Ascending aorta (tissue), 2 donors: ENCODE measurements around the gene NAV2. TPM values are rescaled to one million over a fixed set of nuclear protein-coding genes. Genes with fewer than 3 reads are reported as not detected.

ENCODE experiments used
- DNase-seq, 2 donors: peaks; one replicate each; pipeline ENCODE4 v3.0.0-alpha.2; 2019; ENCODE audit warnings: low spot score in 2 of 2
- H3K27ac ChIP-seq, 2 donors: fragments of 200-600 bp; sonication (generic); one replicate each; pipeline ENCODE4 v1.5.1; 2016 to 2017; ENCODE audit warnings: mild to moderate bottlenecking in 1 of 2
- H3K27me3 ChIP-seq: fragments of 200-600 bp; sonication (generic); one replicate; pipeline ENCODE4 v1.5.1; 2017
- H3K36me3 ChIP-seq, 2 donors: fragments of 200-600 bp; sonication (generic); one replicate each; pipeline ENCODE4 v1.5.1; 2016
- H3K4me1 ChIP-seq, 2 donors: fragments of 200-600 bp; sonication (generic); one replicate each; pipeline ENCODE4 v1.5.1; 2016 to 2017; ENCODE audit warnings: mild to moderate bottlenecking in 1 of 2
- H3K4me3 ChIP-seq, 2 donors: fragments of 200-600 bp; sonication (generic); one replicate each; pipeline ENCODE4 v1.5.1; 2016 to 2017; ENCODE audit warnings: mild to moderate bottlenecking in 1 of 2
- H3K9me3 ChIP-seq, 2 donors: fragments of 200-600 bp; sonication (generic); one replicate each; pipeline ENCODE4 v1.5.1; 2016
- intact Hi-C: fragments of 100-400 bp; cut with DNase I; formaldehyde crosslinking; loops from one replicate; pipeline ENCODE4 v1.15.1; 2023
- total RNA-seq: library from RNA; depleted of rRNA; stranded (reverse); fragments of >200 nt; gene quantifications from one replicate; pipeline ENCODE4 v1.1.0, GENCODE V29; 2016
- TF ChIP-seq, protein P1 (sequence below), 3 experiments: fragments of 200-600 bp in 2 of 3; fragments of 450-650 bp in 1 of 3; sonication (generic) in 2 of 3; IDR thresholded peaks; one replicate each; pipeline ENCODE4 v1.5.1; 2016 to 2019; ENCODE audit warnings: antibody characterized with exemption in 3 of 3, mild to moderate bottlenecking in 1 of 3, moderate library complexity in 1 of 3

The NAV2 gene
- total RNA-seq, 1 donor from 2014 or later = 62.6 TPM

DNA sequence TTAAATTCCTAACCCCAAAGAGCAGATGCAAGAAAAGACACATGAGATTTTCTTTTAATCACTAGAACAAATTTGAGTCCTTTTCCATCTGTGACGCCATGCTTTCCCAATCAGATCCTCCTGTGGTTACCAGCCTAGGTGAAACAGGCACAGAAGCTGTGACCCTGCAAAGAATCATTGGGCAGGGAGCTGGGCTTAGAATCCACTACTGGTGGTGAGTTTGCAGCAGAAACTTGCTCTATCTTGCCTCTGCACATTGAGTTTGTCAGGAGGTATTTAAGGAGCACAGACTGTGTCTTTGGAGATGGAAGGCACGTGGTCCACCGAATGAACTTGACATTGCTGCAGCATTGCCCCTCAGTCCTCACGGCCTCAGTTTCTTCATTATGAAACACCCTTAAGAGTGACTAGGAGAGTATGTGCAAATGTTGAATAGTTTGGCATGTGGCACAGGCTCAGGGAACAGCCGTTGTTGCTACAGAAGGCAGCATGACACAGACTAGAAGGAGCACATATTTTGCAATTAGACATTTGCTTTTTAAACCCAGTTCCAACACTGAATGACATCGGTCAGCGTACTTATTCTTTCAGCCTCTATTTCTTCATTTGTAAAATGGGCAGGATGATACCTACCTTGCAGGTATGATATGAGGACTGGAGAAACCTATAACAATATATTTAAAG lies 320.1 kb downstream of the NAV2 start:
- Histone ChIP-seq H3K4me1 (peaks cover 5 to 38% of the 10 kb centered on the region in 2 donors), H3K36me3 (peaks cover 6 to 21% of the 10 kb centered on the region in 2 donors), H3K27ac (no peak overlapping the region), H3K4me3 (no peak overlapping the region), H3K9me3 (no peaks in the 10 kb centered on the region), H3K27me3 (no peaks in the 10 kb centered on the region)
- TF ChIP-seq, protein P1, sequence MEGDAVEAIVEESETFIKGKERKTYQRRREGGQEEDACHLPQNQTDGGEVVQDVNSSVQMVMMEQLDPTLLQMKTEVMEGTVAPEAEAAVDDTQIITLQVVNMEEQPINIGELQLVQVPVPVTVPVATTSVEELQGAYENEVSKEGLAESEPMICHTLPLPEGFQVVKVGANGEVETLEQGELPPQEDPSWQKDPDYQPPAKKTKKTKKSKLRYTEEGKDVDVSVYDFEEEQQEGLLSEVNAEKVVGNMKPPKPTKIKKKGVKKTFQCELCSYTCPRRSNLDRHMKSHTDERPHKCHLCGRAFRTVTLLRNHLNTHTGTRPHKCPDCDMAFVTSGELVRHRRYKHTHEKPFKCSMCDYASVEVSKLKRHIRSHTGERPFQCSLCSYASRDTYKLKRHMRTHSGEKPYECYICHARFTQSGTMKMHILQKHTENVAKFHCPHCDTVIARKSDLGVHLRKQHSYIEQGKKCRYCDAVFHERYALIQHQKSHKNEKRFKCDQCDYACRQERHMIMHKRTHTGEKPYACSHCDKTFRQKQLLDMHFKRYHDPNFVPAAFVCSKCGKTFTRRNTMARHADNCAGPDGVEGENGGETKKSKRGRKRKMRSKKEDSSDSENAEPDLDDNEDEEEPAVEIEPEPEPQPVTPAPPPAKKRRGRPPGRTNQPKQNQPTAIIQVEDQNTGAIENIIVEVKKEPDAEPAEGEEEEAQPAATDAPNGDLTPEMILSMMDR (IDR thresholded peaks at IDR 0.05) = no peak
- intact Hi-C loops = no loop called here
- DNase-seq = no peak

DNA sequence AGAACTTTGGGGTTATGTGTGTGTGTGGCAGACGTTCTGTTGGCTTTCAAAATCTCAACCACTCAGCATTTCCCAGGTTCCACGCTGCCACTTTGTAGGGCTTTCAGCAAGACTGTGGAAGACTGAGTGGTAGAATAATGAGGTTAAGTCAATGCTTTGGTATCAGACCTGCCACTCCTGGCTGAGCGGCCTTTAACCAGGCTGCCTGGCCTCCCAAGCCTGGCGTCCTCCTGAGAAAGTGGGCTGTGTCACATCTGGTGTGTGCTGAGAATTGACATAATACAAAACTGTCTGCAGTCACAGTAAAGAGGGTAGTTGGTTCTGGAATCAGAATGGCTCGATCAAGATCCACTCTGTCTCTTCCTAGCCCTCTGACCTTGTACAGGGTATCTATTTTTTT lies 321.2 kb downstream of the NAV2 start:
- TF ChIP-seq, protein P1 (IDR thresholded peaks at IDR 0.05) = no peak
- Histone ChIP-seq H3K27me3 (no peaks in the 10 kb centered on the region), H3K4me1 (peaks cover 5 to 35% of the 10 kb centered on the region in 2 donors), H3K36me3 (peaks cover 16 to 32% of the 10 kb centered on the region in 2 donors), H3K27ac (no peak overlapping the region), H3K9me3 (no peaks in the 10 kb centered on the region), H3K4me3 (no peak overlapping the region)
- intact Hi-C loops = no loop called here
- no peak for DNase-seq

DNA sequence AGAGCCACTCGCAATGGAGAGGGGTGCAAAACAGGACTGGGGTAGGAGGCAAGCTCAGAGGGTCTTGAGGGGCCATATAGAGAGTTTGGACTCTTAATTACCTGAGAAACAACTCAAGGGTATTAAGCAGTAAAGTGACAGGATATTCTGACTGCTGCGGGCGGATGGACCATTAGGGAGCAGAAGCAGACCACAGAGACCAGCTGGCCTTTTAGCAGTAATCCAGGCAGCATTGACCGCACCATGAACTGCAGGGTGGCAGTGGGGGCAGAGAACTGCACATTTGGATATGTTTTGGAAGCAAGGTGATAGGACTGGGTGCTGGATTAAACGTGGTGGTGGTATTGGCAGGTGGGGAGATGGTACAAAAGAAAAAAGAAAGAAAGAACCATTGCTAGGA lies 322.3 kb downstream of the NAV2 start:
- intact Hi-C loops = no loop called here
- Histone ChIP-seq H3K4me1 (peaks cover 5 to 32% of the 10 kb centered on the region in 2 donors), H3K4me3 (no peak overlapping the region), H3K27me3 (no peaks in the 10 kb centered on the region), H3K36me3 (peaks cover 27 to 44% of the 10 kb centered on the region in 2 donors), H3K9me3 (no peaks in the 10 kb centered on the region), H3K27ac (peak overlapping the region in 1 of 2 donors; percentile 30)
- DNase-seq = no peak
- TF ChIP-seq, protein P1 (IDR thresholded peaks at IDR 0.05) = no peak

DNA sequence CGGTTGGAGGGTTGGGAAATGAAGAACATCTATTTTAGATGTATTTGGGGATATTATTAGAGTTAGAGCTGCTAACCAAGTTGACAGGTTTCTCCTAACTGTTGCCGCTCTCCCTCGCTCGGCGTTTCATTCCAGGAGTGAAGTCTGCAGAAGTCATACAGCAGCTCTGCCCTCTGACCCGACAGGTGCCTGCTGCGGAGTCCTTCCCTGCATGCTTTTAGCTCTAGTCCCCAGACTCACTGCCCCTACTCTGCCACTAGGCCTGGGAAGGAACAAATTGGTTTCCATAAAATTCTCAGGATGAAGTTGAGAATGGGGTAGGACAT lies 322.7 kb downstream of the NAV2 start:
- no peaks in the 10 kb centered on the region for H3K9me3 ChIP-seq
- H3K36me3 ChIP-seq = peaks cover 31 to 48% of the 10 kb centered on the region in 2 donors
- no peak overlapping the region for H3K4me3 ChIP-seq
- intact Hi-C loops = no loop called here
- H3K27me3 ChIP-seq = no peaks in the 10 kb centered on the region
- peaks cover 5 to 30% of the 10 kb centered on the region in 2 donors for H3K4me1 ChIP-seq
- H3K27ac ChIP-seq = peak overlapping the region; percentile 30 to 54
- no peak for DNase-seq
- TF ChIP-seq, protein P1 (IDR thresholded peaks at IDR 0.05) = no peak

DNA sequence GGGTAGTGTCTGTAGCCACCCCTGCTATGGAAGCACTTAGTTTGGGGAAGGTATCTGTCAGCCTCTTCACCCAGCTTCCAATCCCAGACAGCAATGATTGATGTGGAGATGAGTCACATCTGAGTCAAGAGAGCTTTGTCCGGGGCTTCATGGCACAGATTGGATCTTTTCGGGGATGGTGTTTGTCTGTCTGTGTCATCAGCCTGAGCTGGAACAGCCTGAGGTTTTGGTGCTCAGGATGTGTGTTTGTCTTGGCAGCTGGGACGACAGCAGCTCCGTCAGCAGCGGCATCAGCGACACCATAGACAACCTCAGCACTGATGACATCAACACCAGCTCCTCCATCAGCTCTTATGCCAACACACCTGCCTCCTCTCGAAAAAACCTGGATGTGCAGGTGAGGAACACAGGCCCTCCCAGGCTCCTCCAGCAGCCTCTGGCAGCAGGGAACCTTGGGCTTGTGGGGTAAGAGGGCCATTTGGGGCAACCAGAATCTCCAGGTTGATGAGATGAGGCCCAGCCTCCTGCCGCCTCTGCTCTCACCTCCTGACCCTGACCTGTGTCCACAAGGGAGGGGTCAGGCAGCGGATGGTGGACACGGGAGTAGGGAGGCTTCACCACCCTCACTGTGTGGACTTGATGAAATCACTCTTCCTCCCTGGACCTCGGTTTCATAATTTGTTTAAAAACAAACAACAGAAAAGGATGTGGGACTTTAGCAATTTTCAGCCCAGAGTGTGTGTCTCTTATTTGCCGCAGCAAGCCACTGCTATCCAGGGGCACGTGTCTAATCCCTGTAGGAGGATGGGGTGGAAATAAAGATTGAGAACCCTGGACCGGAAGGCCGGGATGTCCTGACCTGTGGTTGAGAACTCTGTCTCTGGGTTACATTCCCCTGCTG lies 323.3 kb downstream of the NAV2 start:
- Histone ChIP-seq H3K27ac (peak overlapping the region; percentile 30 to 54), H3K4me1 (peaks cover 5 to 29% of the 10 kb centered on the region in 2 donors), H3K27me3 (no peaks in the 10 kb centered on the region), H3K36me3 (peaks cover 33 to 54% of the 10 kb centered on the region in 2 donors), H3K9me3 (no peaks in the 10 kb centered on the region), H3K4me3 (no peak overlapping the region)
- intact Hi-C loops = no loop called here
- no peak for DNase-seq
- TF ChIP-seq, protein P1 (IDR thresholded peaks at IDR 0.05) = no peak
